Skeletal muscle cell (primary cell): ENCODE measurements around the gene TTC33.
"Not testable (repeated sequence)": the region's sequence is repeated elsewhere in the genome, so short reads cannot be mapped to it uniquely, and the experiment has no call there.

Experiments
- DNase-seq: peaks from one replicate; pipeline ENCODE4 v3.0.0-alpha.2; 2010; ENCODE audit warnings: low read depth
- H3K4me3 ChIP-seq: 2 replicates; pipeline ENCODE4 v1.5.1; 2011; ENCODE audit warnings: low read depth, mild to moderate bottlenecking, control low read depth, low read length, moderate library complexity

TTC33 gene

DNA sequence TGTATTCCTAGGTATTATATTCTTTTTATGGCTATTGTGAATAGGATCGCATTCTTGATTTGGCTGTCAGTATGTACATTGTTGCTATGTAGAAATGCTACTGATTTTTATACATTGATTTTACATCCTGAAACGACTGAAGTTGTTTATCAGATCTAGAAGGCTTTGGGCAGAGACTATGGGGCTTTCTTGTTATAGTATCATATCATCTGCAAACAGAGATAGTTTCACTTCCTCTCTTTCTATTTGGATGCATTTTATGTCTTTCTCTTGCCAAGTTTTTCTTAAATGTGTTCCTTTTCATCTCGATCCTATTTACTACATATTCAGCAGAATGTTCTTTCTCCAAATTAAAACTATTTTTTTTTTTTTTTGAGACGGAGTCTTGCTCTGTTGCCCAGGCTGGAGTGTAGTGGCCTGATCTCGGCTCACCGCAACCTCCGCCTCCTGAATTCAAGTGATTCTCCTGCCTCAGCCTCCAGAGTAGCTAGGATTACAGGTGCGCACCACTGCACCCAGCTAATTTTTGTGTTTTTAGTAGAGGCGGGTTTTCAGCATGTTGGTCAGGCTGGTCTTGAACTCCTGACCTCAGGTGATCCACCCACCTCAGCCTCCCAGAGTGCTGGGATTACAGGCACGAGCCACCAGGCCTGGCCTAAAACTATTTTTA lies 163.9 kb downstream of the TTC33 start:
- H3K4me3 ChIP-seq, DNase-seq: not testable (repeated sequence)

DNA sequence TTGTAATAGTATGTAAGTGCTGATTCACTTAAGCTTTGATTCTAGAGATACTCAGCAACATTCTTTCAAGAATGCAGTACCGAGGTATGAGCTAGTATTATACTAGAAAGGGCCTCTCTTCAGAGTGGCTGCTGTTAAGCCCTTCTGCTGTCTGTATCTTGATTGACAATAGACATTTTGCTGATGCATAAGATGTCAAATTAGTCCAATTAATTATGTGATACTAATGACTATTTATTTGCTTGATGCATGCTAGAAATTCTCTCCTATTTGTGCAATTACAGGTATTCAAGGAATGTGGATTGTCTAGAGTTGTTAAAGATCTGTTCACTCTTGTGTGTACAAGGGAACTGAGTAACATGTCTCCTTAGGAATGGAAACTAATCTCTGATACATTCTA lies 168.4 kb downstream of the TTC33 start:
- no peak for DNase-seq
- no peak overlapping the region for H3K4me3 ChIP-seq

DNA sequence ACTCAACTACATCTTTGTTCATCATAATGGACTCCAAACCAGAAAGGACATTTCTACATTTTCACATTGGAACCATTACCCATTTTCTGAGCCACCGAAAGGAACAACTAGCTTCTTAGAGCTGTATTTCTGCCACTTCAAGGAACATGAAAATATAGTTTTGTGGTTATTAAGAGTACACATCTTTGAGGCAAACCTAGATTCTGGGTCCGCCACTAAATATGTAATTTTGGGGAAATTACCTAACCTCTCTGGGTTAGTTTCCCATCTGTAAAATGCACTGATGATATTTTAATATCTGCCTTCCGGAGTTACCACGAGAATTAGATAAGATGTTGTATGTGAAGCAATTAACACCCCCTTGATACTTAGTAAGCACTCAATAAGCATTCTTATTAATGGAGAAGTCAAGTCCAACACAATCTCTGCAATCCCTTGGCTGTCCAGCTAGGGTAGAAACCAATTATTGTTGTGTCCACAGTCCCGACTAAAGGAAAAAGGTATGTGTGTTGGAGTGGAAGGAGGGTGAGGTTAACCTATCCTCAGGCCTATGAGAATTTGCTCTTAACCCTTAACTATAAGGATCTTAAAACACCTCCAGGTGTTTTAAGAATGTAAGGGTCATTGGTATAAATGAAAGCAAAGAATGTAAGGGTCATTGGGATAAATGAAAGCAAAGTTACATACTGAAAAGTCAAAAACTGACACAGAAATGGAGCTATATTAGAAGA lies 170.1 kb downstream of the TTC33 start:
- no peak for DNase-seq
- H3K4me3 ChIP-seq = no peak overlapping the region

DNA sequence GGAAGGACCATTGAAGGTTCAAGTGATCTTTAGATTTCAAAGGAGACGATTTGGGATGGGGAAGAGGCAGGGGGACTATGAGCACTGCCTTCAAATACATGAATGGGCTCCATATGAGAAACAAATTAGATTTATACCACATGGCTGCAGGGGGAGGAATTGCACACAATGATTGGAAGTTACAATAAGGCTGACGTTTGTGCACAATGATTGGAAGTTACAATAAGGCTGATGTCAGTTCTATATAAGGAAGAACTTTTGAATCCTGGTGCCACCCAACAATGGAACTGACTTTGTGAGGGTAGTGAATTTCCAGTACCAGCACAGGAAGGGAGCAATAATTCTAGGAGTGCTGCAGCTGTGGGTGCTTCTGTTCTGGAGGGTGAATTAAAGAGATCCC lies 171.7 kb downstream of the TTC33 start:
- DNase-seq = no peak
- no peak overlapping the region for H3K4me3 ChIP-seq

GRCh38 chr5:40578501-40579451 lies 177.0 kb downstream of the TTC33 start:
- DNase-seq = peak; percentile 32
- H3K4me3 ChIP-seq = no peak overlapping the region

DNA sequence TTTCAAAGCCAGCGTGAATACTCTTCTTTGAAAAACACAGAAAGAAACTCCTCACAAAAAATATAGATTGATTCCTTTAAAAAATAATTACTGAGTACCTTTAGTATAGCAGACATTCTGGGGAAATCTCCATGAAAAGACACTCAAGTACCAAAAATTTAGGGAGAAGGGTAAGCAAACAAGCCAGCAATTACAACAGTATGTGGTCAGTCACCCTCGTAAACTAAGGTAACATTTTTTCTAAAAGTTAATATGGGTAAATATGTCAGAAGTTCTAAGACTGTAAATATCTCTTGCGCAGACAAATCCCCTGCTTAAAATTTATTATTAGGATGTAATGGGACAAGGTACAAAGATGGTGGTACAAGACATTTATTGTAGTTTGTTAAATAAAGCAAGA lies 178.0 kb downstream of the TTC33 start:
- no peak overlapping the region for H3K4me3 ChIP-seq
- DNase-seq = no peak

DNA sequence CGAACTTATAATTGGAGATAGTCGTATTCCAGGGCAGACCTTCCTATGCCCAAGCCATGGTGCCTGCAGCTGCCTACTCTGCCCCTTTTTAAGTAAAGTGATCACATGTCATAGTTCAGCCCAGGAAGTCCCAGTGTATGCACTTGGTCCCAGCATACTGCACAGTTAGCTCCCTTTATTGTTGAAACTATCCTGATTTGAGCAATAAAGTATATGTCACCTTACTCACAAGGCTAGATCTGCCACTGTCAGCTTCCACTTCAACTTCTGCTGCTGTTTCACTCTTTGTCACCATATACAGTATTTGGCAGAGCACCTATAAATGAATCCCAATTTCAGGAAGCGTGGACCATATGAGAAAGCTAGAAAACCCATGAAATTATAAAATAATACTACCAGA lies 179.8 kb downstream of the TTC33 start:
- no peak for DNase-seq
- no peak overlapping the region for H3K4me3 ChIP-seq

DNA sequence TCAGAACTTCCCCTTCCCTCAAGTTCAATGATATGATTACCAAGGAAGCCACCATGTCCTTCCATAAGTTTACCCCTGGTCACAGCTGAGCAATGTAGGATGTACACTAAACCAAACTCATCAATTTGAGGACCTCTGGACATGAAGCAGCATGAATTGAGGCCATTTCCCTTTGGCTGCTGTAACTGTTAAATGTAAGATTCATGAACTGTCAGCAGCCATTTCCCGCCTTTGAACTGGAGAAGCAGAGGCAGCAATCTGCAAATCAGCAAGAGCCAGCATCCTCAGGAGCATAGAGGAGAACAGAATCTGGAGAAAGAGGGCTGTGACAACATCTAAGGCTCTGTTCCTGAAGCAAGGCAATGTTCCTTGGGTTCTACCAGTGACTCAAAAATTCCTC lies 180.3 kb downstream of the TTC33 start:
- H3K4me3 ChIP-seq = no peak overlapping the region
- DNase-seq = no peak

DNA sequence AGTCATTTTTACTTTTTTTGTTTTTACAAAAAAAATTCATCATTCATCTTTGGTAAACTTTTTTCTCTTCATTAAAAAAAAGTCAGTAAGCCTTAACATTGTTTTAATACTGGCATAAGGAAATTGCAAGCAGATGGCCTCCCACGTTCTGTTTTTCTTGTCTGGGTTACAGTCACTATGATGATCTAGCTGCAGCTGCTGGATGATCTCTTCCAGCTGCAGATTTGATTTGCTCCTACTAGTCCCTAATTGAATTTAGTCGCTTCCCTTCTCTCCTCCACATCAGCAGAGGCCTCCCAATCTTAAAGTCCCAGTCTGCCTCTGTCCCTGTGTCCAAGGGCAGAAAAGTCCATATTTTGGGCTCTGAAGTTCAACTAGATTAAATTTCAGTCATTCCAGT lies 182.8 kb downstream of the TTC33 start:
- DNase-seq = peak; percentile 79

GRCh38 chr5:40572391-40572790 lies 183.4 kb downstream of the TTC33 start:
- H3K4me3 ChIP-seq = no peak overlapping the region
- no peak for DNase-seq

More for the DNA sequence above, 182.8 kb downstream of the TTC33 start:
- no peak overlapping the region for H3K4me3 ChIP-seq

GRCh38 chr5:40571729-40572128 lies 184.0 kb downstream of the TTC33 start:
- no peak for DNase-seq

DNA sequence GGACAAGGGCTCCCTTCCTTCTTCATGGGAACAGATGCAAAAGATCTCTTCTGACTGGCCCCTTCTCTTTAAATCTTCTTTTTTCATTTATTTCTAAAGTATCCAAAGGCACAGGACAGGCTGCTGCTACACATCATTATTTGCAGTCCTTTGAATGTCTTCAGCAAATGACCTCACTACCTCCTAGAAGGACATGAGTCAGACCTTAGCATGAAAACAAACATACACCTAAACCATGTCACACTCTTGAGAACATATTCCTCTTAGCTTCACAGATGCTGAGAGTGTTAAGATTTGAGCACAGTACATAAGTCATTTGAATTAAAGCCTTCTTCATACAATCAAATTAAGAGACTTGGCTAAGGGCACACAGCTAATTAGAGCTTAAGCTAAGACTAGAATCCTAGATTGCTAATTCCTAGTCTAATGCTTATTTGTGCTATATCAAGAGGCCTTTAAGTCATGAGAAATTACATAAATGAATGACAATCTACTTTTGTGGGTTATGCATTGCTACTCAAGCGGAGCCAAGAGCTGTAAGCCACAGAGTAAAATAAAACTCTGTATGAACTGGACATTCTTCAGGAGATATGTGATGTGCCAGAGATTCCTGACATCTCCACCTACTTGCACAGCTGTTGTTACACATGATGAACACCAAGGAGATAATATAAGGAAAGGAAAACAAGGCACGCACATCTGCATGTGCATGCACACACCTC lies 185.2 kb downstream of the TTC33 start:
- H3K4me3 ChIP-seq = no peak overlapping the region
- DNase-seq = peak; percentile 78

More at GRCh38 chr5:40571729-40572128, 184.0 kb downstream of the TTC33 start:
- H3K4me3 ChIP-seq = no peak overlapping the region

DNA sequence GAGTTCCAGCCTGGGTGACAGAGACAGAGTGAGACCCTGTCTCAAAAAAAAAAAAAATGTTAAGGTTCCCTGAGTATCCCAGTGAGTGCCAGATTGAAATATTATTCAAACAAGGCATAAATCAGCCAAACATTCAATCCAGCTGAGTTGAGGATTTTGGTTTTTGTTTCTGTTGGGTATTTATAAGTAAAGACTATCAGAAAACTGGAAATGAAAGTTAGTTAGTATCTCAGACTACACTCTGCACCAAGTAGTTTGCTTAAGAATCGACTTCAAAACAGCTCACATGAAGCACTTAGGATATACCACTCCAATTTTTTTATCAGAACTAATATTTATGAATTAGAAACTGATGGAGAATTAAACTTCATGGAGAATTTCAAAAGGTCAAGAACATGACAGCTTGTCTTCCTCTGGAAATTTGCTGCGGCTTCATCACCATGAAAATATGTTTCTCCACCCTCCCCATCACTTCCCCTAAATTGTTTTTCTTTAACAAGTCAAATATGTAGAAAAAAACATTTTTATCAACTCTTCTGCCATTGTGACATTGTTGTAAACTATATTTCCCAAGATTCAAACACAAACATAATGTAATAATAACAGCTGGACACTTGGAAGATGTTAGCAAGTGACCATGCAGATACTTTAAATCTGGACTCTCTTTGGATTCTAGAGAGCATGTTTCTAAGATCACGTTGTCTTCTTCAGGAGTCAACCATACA lies 186.1 kb downstream of the TTC33 start:
- H3K4me3 ChIP-seq = no peak overlapping the region
- DNase-seq = no peak

- no peak for DNase-seq
- H3K4me3 ChIP-seq = no peak overlapping the region
These were observed 187.2 kb downstream of the TTC33 start for GRCh38 chr5:40568548-40568947.

GRCh38 chr5:40563173-40563572 lies 192.6 kb downstream of the TTC33 start:
- not testable (repeated sequence) for DNase-seq, H3K4me3 ChIP-seq

DNA sequence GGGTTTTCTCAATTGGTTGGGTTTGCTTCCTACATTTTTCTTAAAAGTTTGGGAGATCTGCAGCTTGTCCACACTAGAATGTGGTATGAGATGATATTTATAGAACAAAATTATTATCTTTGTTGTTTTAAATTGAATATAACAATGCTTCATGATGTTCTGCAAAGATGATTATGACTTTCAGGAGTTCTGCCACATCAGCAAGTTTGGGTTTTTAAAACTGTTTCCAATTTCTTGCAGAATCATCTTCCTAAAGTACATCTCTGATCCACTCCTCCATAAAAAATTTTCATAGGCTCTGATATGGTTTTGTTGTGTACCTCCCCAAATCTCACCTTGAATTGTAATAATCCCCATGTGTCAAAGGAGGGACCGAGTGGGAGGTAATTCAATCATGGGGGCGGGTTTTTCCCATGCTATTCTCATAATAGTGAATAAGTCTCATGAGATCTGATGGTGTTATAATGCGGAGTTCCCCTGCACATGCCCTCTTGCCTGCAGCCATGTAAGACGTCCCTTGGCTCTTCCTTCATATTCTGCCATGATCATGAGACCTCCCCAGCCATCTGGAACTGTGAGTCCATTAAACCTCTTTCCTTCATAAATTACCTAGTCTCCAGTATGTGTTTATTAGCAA lies 195.2 kb downstream of the TTC33 start:
- H3K4me3 ChIP-seq = no peak overlapping the region
- no peak for DNase-seq

GRCh38 chr5:40559306-40559705 lies 196.5 kb downstream of the TTC33 start:
- no peak overlapping the region for H3K4me3 ChIP-seq
- no peak for DNase-seq

- no peak overlapping the region for H3K4me3 ChIP-seq
- no peak for DNase-seq
These were observed 198.3 kb downstream of the TTC33 start for GRCh38 chr5:40557501-40557900.
